Mucosa of descending colon (tissue), 3 donors: Measurements from ENCODE around the gene RAB25. TPM values are rescaled to one million over a fixed set of nuclear protein-coding genes. Genes with fewer than 3 reads are reported as not detected.

Experiments
- ATAC-seq: fragments of 200-7000 bp; cut with Tn5 transposase; one replicate; pipeline ENCODE4 v1.9.1; 2020; ENCODE audit warnings: mild to moderate bottlenecking, moderate library complexity
- DNase-seq, 3 donors: peaks; one replicate each; pipeline ENCODE4 v3.0.0-alpha.2; 2020
- H3K36me3 ChIP-seq: fragments of 200-600 bp; one replicate; pipeline ENCODE4 v1.8.0; 2021; ENCODE audit warnings: low read depth, mild to moderate bottlenecking
- H3K4me1 ChIP-seq: fragments of 200-600 bp; one replicate; pipeline ENCODE4 v1.8.0; 2021; ENCODE audit warnings: low read depth, mild to moderate bottlenecking
- H3K4me3 ChIP-seq: fragments of 200-600 bp; one replicate; pipeline ENCODE4 v1.8.0; 2021; ENCODE audit warnings: mild to moderate bottlenecking
- H3K9me3 ChIP-seq: fragments of 200-600 bp; one replicate; pipeline ENCODE4 v1.8.0; 2021; ENCODE audit warnings: mild to moderate bottlenecking
- intact Hi-C, 2 donors: fragments of 100-400 bp; cut with DNase I in 1 of 2; cut with micrococcal nuclease in 1 of 2; formaldehyde crosslinking; loops; one replicate each; pipeline versions ENCODE4 v1.11.0 to v1.11.1; 2022; cut with DNase I, micrococcal nuclease
- total RNA-seq, 3 donors: library from RNA; stranded (reverse); fragmentation: NEBNext Ultra II Directional in 2 of 3; extraction: Animal tissue kit (Norgen Biotek cat#: 25700) in 2 of 3; gene quantifications; one replicate each; pipeline versions ENCODE4 v1.2.1 to v1.2.4, GENCODE V29; 2021 to 2023
- TF ChIP-seq, protein P1 (sequence below): fragments of 200-600 bp; IDR thresholded peaks from one replicate; pipeline ENCODE4 v1.8.0; 2022; ENCODE audit warnings: antibody characterized with exemption, mild to moderate bottlenecking
- donor health status: DM: no; HTN: no; CAD: no; lungs with moderate emphysema.
- donor health status: DM: no; HTN: no; CAD: no.
- donor health status: DM: no; HTN: yes; CAD: no.

Gene RAB25
- total RNA-seq, 3 donors from 2014 or later = 85.1 to 242 (median 158) TPM

DNA sequence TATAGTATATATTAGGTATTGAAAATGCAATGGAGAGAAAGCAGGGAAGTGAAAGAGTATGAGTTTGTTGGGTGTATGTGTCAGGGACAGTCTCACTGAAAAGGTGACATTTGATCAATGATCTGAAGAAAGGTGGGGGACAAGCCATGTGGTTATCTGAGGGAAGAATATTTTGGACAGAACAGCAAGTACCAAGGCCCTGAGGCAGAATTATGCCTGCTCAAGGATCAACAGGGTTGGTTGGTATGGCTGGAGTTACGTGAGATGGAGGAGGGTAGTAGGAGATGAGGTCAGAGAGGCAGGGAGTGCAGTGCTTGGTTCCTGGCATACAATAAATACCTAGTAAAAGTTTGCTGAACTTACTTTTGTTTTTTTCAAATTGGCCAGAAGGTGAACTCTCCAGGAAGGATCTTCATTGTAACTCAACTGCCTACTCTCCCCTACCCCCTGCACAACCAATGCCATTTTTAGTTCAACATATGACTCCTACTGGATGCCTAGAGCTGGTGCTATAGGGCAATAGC lies 4.6 kb upstream of the RAB25 start:
- TF ChIP-seq, protein P1, sequence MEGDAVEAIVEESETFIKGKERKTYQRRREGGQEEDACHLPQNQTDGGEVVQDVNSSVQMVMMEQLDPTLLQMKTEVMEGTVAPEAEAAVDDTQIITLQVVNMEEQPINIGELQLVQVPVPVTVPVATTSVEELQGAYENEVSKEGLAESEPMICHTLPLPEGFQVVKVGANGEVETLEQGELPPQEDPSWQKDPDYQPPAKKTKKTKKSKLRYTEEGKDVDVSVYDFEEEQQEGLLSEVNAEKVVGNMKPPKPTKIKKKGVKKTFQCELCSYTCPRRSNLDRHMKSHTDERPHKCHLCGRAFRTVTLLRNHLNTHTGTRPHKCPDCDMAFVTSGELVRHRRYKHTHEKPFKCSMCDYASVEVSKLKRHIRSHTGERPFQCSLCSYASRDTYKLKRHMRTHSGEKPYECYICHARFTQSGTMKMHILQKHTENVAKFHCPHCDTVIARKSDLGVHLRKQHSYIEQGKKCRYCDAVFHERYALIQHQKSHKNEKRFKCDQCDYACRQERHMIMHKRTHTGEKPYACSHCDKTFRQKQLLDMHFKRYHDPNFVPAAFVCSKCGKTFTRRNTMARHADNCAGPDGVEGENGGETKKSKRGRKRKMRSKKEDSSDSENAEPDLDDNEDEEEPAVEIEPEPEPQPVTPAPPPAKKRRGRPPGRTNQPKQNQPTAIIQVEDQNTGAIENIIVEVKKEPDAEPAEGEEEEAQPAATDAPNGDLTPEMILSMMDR = no peak
- ATAC-seq (no peak), DNase-seq (no peak)
- Histone ChIP-seq H3K4me3 (no peak overlapping the region), H3K9me3 (no peaks in the 10 kb centered on the region), H3K4me1 (peaks cover 10% of the 10 kb centered on the region), H3K36me3 (no peaks in the 10 kb centered on the region)
- intact Hi-C loops = no loop called here

DNA sequence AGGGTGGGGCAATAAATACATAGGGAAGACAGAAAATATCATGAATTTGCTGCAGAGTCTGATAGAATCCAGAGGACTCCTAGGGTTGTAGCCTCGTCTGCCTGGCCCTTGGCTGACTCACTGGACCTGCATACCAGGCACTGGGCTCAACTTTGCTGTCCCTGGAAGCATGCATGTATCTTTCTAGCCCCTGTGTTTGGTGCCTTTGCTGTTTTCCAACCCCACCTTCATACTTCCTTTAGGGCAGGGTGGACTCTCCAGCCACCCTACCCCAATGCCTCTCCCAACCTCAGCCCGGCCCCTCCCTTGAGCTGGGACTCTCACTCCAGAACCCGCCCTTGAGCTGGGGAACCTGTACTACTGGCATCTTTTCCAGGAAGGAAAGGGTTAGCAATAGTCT lies 1.2 kb downstream of the RAB25 start:
- peaks cover 3% of the 10 kb centered on the region for H3K4me1 ChIP-seq
- peak; percentile 62 to 74 (median 72) for DNase-seq
- intact Hi-C loops = no loop called here
- H3K4me3 ChIP-seq = no peak overlapping the region
- no peaks in the 10 kb centered on the region for H3K9me3 ChIP-seq
- H3K36me3 ChIP-seq = no peaks in the 10 kb centered on the region
- peak; percentile 68 for ATAC-seq
- TF ChIP-seq, protein P1 = no peak

DNA sequence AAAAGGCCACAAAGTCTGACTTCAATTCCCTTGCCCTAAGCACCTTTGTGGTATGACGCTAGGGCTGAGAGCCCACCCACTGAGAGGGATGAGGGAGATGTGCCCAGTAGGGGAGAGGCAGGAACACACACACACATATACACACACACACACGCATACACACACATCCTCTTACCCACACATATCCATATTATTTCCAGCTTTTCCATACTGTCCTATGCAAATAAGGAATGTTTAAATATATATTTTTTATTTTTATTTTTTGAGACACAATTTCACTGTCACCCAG lies 3.0 kb downstream of the RAB25 start:
- Histone ChIP-seq H3K36me3 (no peaks in the 10 kb centered on the region), H3K4me1 (peaks cover 3% of the 10 kb centered on the region), H3K4me3 (no peak overlapping the region), H3K9me3 (no peaks in the 10 kb centered on the region)
- ATAC-seq (no peak), DNase-seq (no peak)
- intact Hi-C loops = no loop called here
- TF ChIP-seq, protein P1 = no peak

GRCh38 chr1:156064615-156065014 lies 3.7 kb downstream of the RAB25 start:
- intact Hi-C loops = no loop called here
- Histone ChIP-seq H3K4me1 (peaks cover 3% of the 10 kb centered on the region), H3K4me3 (no peak overlapping the region), H3K9me3 (no peaks in the 10 kb centered on the region), H3K36me3 (no peaks in the 10 kb centered on the region)
- ATAC-seq (no peak), DNase-seq (no peak)
- TF ChIP-seq, protein P1 = no peak

- intact Hi-C loops = no loop called here
- H3K4me1 ChIP-seq = peaks cover 1% of the 10 kb centered on the region
- H3K36me3 ChIP-seq = no peaks in the 10 kb centered on the region
- no peaks in the 10 kb centered on the region for H3K9me3 ChIP-seq
- DNase-seq (no peak), ATAC-seq (no peak)
- TF ChIP-seq, protein P1 = no peak
- H3K4me3 ChIP-seq = no peak overlapping the region
Measured at GRCh38 chr1:156065212-156065611, 4.3 kb downstream of the RAB25 start.

GRCh38 chr1:156065871-156066270 lies 4.9 kb downstream of the RAB25 start:
- TF ChIP-seq, protein P1 = no peak
- ATAC-seq = no peak
- no peak overlapping the region for H3K4me3 ChIP-seq
- no peak for DNase-seq
- no peaks in the 10 kb centered on the region for H3K9me3 ChIP-seq
- intact Hi-C loops = no loop called here
- no peaks in the 10 kb centered on the region for H3K36me3 ChIP-seq
- H3K4me1 ChIP-seq = no peaks in the 10 kb centered on the region
